ENCODE results near the gene ARID1B. TPM values are rescaled to one million over a fixed set of nuclear protein-coding genes. Genes with fewer than 3 reads are reported as not detected.
"Not testable (repeated sequence)": the region's sequence is repeated elsewhere in the genome, so short reads cannot be mapped to it uniquely, and the experiment has no call there.

Gene ARID1B
- total and polyA plus RNA-seq, 2 donors: 36.2 to 213 TPM

- DNase-seq (ENCODE audit: extremely low spot score): no peak
- H3K36me3 ChIP-seq (ENCODE audit: insufficient read depth): no peaks in the 10 kb centered on the region
- H3K27ac ChIP-seq (ENCODE audit: low read depth): no peak overlapping the region
- WGBS: 90% methylated on average over 5 of the region's 5 CpGs
- H3K4me1 ChIP-seq (ENCODE audit: insufficient read depth): no peaks in the 10 kb centered on the region
- no peak overlapping the region for H3K4me3 ChIP-seq (ENCODE audit: low read depth, low read length)
These were observed 157.8 kb downstream of the ARID1B start for GRCh38 chr6:156935000-156935399.

DNA sequence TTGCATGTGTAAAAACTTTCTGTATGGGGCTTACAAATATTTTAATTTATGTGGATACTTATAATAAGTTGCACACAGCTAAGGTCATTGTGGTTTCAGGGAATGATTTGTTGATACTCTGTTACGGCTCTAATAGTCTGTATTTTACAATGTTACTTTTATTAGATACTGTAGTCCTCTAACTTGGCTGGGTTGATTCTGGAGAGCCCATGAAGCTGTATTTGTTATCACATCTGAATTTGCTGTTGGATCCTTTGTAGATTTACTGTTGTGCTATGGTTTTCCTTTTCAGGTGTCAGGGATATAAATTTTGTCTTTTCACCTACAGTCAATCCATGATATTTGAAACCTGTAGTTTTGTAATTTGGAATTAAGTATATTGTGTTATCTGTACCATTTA, 161.0 kb downstream of the ARID1B start:
- Histone ChIP-seq H3K27ac (ENCODE audit: low read depth) (no peak overlapping the region), H3K4me1 (ENCODE audit: insufficient read depth) (peaks cover 2% of the 10 kb centered on the region), H3K36me3 (ENCODE audit: insufficient read depth) (no peaks in the 10 kb centered on the region), H3K4me3 (ENCODE audit: low read depth, low read length) (no peak overlapping the region)
- DNase-seq (ENCODE audit: extremely low spot score): no peak
- WGBS: 21% methylated on average over 1 of the region's 1 CpG

- Histone ChIP-seq H3K27ac (ENCODE audit: low read depth) (no peak overlapping the region), H3K36me3 (ENCODE audit: insufficient read depth) (no peaks in the 10 kb centered on the region), H3K4me1 (ENCODE audit: insufficient read depth) (peaks cover 2% of the 10 kb centered on the region), H3K4me3 (ENCODE audit: low read depth, low read length) (no peak overlapping the region)
- DNase-seq (ENCODE audit: extremely low spot score): no peak
- whole genome bisulfite sequencing: 58% methylated on average over 5 of the region's 5 CpGs
These were observed 163.0 kb downstream of the ARID1B start for GRCh38 chr6:156940221-156940620.

- no peaks in the 10 kb centered on the region for H3K36me3 ChIP-seq (ENCODE audit: insufficient read depth)
- no peak overlapping the region for H3K27ac ChIP-seq (ENCODE audit: low read depth)
- H3K4me3 ChIP-seq (ENCODE audit: low read depth, low read length): no peak overlapping the region
- DNase-seq (ENCODE audit: extremely low spot score): no peak
- H3K4me1 ChIP-seq (ENCODE audit: insufficient read depth): peaks cover 2% of the 10 kb centered on the region
- 95% methylated on average over 2 of the region's 2 CpGs for WGBS
These were observed 165.1 kb downstream of the ARID1B start for GRCh38 chr6:156942266-156942665.

GRCh38 chr6:156943166-156943565, 166.0 kb downstream of the ARID1B start:
- no peak overlapping the region for H3K27ac ChIP-seq (ENCODE audit: low read depth)
- H3K36me3 ChIP-seq (ENCODE audit: insufficient read depth): no peaks in the 10 kb centered on the region
- no peak overlapping the region for H3K4me3 ChIP-seq (ENCODE audit: low read depth, low read length)
- H3K4me1 ChIP-seq (ENCODE audit: insufficient read depth): peaks cover 2% of the 10 kb centered on the region
- DNase-seq (ENCODE audit: extremely low spot score): no peak
- WGBS: 95% methylated on average over 6 of the region's 6 CpGs

DNA sequence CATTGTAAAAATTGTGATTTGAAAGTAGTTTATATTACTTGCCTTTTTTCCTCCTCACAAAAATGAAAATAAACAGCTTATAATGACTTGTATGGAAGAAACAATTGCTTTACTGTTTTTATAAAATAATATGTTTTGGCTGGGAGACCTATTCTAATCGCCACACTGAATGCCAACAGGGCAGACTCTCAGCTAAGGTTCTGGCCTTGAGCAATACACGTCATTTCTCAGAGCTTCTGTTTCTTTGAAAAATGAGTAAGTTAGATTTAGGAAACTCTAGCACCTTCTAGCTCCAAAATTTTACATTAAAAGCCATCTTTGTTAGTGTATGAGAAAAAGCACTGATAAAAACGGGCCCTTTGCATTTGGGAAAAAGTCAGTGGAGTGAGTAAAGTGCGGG, 166.6 kb downstream of the ARID1B start:
- Histone ChIP-seq H3K27ac (ENCODE audit: low read depth) (no peak overlapping the region), H3K36me3 (ENCODE audit: insufficient read depth) (no peaks in the 10 kb centered on the region), H3K4me3 (ENCODE audit: low read depth, low read length) (no peak overlapping the region), H3K4me1 (ENCODE audit: insufficient read depth) (peaks cover 2% of the 10 kb centered on the region)
- DNase-seq (ENCODE audit: extremely low spot score): no peak
- 91% methylated on average over 4 of the region's 4 CpGs for WGBS

- Histone ChIP-seq H3K36me3 (ENCODE audit: insufficient read depth) (no peaks in the 10 kb centered on the region), H3K4me3 (ENCODE audit: low read depth, low read length) (no peak overlapping the region), H3K27ac (ENCODE audit: low read depth) (no peak overlapping the region), H3K4me1 (ENCODE audit: insufficient read depth) (peaks cover 2% of the 10 kb centered on the region)
- DNase-seq (ENCODE audit: extremely low spot score): no peak
- WGBS: 95% methylated on average over 6 of the region's 6 CpGs
These were observed 167.2 kb downstream of the ARID1B start for GRCh38 chr6:156944412-156944811.

- DNase-seq (ENCODE audit: extremely low spot score); H3K36me3 ChIP-seq (ENCODE audit: insufficient read depth); H3K4me3 ChIP-seq (ENCODE audit: low read depth, low read length); H3K4me1 ChIP-seq (ENCODE audit: insufficient read depth); H3K27ac ChIP-seq (ENCODE audit: low read depth): not testable (repeated sequence)
- 98% methylated on average over 6 of the region's 6 CpGs for WGBS
These were observed 168.6 kb downstream of the ARID1B start for GRCh38 chr6:156945789-156946172.

DNA sequence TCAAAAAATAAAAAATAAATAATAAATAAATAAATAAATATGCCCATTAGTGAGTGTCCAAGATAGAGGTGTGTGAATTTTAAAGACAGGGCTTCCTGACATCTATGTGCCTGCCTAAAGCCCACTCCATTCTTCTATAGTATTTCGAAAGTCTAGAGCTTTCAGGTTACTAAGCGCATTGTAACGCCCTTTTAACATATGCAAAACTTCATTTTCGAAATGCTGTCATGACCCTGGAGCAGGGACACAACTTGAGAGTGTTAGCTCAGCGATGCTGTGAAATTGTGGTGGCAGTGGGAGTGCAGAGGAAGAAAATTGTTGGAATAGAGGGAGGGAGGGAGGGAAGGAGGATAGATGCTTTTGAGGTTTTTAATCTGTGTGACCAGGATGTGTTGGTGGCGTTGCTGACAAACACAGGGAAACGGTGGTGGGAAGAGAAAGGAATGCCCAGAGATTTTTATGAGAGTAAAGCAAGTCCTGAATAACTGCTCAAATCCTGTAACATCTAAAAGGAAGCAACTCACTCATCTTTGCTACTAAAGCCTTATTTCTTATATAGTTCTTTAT, 169.3 kb downstream of the ARID1B start:
- 81% methylated on average over 7 of the region's 7 CpGs for WGBS
- Histone ChIP-seq H3K4me3 (ENCODE audit: low read depth, low read length) (no peak overlapping the region), H3K27ac (ENCODE audit: low read depth) (no peak overlapping the region), H3K36me3 (ENCODE audit: insufficient read depth) (no peaks in the 10 kb centered on the region), H3K4me1 (ENCODE audit: insufficient read depth) (peaks cover 2% of the 10 kb centered on the region)
- no peak for DNase-seq (ENCODE audit: extremely low spot score)

DNA sequence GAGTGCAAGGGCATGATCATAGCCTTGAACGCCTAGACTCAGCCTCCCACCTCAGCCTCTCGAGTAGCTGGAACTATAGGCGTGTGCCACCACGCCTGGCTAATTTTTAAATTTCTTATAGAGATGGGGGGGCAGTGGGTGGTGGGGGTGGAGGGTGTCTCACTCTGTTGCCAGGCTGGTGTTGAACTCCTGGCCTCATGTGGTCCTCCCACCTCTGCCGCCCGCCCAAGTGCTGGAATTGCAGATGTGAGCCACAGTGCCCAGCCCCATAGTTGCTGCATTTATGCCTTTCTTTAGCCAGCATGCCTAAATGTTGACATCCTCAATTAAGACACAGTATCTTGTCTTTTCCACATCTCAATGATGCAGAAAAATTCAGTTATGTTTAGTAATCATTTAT, 171.1 kb downstream of the ARID1B start:
- DNase-seq (ENCODE audit: extremely low spot score): no peak
- Histone ChIP-seq H3K4me1 (ENCODE audit: insufficient read depth) (no peaks in the 10 kb centered on the region), H3K27ac (ENCODE audit: low read depth) (no peak overlapping the region), H3K4me3 (ENCODE audit: low read depth, low read length) (no peak overlapping the region), H3K36me3 (ENCODE audit: insufficient read depth) (no peaks in the 10 kb centered on the region)
- 94% methylated on average over 6 of the region's 6 CpGs for WGBS

DNA sequence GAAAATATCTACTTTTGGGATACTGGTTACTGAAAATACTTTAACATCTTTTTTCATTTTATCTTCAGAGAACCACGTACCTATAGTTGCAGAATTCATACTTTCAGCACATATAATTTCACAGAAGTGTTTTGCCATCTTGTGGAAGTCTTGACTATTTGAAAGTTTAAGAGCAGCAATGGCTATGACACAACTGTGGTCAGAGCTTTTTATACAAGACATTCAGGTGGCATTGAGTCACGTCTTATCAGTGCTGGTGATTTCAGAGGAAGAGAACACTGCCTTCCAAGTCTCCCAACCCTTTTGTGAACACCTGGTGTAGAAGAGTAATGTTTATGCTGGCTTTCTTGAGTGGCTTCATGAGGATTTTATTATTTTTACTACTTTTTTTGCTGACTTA, 171.6 kb downstream of the ARID1B start:
- Histone ChIP-seq H3K36me3 (ENCODE audit: insufficient read depth) (no peaks in the 10 kb centered on the region), H3K4me3 (ENCODE audit: low read depth, low read length) (no peak overlapping the region), H3K4me1 (ENCODE audit: insufficient read depth) (no peaks in the 10 kb centered on the region), H3K27ac (ENCODE audit: low read depth) (no peak overlapping the region)
- WGBS: 71% methylated on average over 2 of the region's 2 CpGs
- DNase-seq (ENCODE audit: extremely low spot score): no peak

- no peak for DNase-seq (ENCODE audit: extremely low spot score)
- Histone ChIP-seq H3K36me3 (ENCODE audit: insufficient read depth) (no peaks in the 10 kb centered on the region), H3K27ac (ENCODE audit: low read depth) (no peak overlapping the region), H3K4me1 (ENCODE audit: insufficient read depth) (no peaks in the 10 kb centered on the region), H3K4me3 (ENCODE audit: low read depth, low read length) (no peak overlapping the region)
- 25% methylated on average over 2 of the region's 2 CpGs for WGBS
These were observed 172.2 kb downstream of the ARID1B start for GRCh38 chr6:156949376-156949775.

- Histone ChIP-seq H3K4me1 (ENCODE audit: insufficient read depth) (no peaks in the 10 kb centered on the region), H3K36me3 (ENCODE audit: insufficient read depth) (no peaks in the 10 kb centered on the region), H3K4me3 (ENCODE audit: low read depth, low read length) (no peak overlapping the region), H3K27ac (ENCODE audit: low read depth) (no peak overlapping the region)
- 71% methylated on average over 2 of the region's 2 CpGs for WGBS
- DNase-seq (ENCODE audit: extremely low spot score): no peak
These were observed 172.9 kb downstream of the ARID1B start for GRCh38 chr6:156950084-156950483.

DNA sequence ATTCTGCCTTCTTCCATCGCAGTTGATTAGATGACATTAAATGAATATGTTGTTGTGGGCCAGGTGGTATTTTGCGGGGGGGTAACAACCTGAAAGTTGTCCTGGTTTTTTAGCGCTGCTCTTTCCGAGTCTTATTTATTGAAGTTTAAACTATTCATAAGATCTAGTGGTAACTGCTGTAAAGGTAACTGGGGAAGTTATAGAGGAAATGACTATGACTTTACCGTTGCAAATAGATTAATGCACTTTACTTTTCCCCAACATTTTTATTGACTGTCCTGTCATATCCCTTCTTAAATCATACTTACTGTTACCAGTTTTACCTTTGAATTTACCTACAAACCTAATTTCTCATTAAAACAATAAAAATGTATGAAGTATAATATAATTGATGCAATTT, 173.4 kb downstream of the ARID1B start:
- no peak for DNase-seq (ENCODE audit: extremely low spot score)
- Histone ChIP-seq H3K36me3 (ENCODE audit: insufficient read depth) (no peaks in the 10 kb centered on the region), H3K4me3 (ENCODE audit: low read depth, low read length) (no peak overlapping the region), H3K27ac (ENCODE audit: low read depth) (no peak overlapping the region), H3K4me1 (ENCODE audit: insufficient read depth) (no peaks in the 10 kb centered on the region)
- WGBS: 79% methylated on average over 5 of the region's 5 CpGs

GRCh38 chr6:156952401-156952800, 175.2 kb downstream of the ARID1B start:
- no peaks in the 10 kb centered on the region for H3K4me1 ChIP-seq (ENCODE audit: insufficient read depth)
- no peak for DNase-seq (ENCODE audit: extremely low spot score)
- H3K27ac ChIP-seq (ENCODE audit: low read depth): no peak overlapping the region
- 91% methylated on average over 5 of the region's 5 CpGs for WGBS
- H3K36me3 ChIP-seq (ENCODE audit: insufficient read depth): no peaks in the 10 kb centered on the region
- H3K4me3 ChIP-seq (ENCODE audit: low read depth, low read length): no peak overlapping the region

Data from urinary bladder (tissue), 4 donors.